Right ventricle myocardium superior (tissue), 1 donor: ENCODE data around the gene PTPRR. TPM values are rescaled to one million over a fixed set of nuclear protein-coding genes. Genes with fewer than 3 reads are reported as not detected.
A peak's percentile ranks its signal among the peaks of the same experiment; 100 is the strongest.

Experiments
- ATAC-seq: fragments of 200-7000 bp; cut with Tn5 transposase; one replicate; pipeline ENCODE4 v1.9.1; 2020; ENCODE audit warnings: mild to moderate bottlenecking; ENCODE audit not compliant: poor library complexity
- DNase-seq: peaks from one replicate; pipeline ENCODE4 v3.0.0-alpha.2; 2020
- intact Hi-C: fragments of 100-400 bp; cut with DNase I; formaldehyde crosslinking; loops from one replicate; pipeline ENCODE4 v1.11.2; 2022
- total RNA-seq: library from RNA; stranded (reverse); fragmentation: NEBNext Ultra II Directional; extraction: Animal tissue kit (Norgen Biotek cat#: 25700); gene quantifications from one replicate; pipeline ENCODE4 v1.2.1, GENCODE V29; 2021
- donor health status: DM: no; HTN: yes; CAD: no; lungs with severe emphysema.

PTPRR gene
- total RNA-seq, 1 donor from 2014 or later: 0.19 TPM

- ATAC-seq (no peak), DNase-seq (no peak)
- intact Hi-C loops: no loop called here
Measured at GRCh38 chr12:70604662-70605061, 315.9 kb downstream of the PTPRR start.

- intact Hi-C loops: no loop called here
- DNase-seq: no peak
- ATAC-seq: no peak
Measured at GRCh38 chr12:70603044-70603443, 317.5 kb downstream of the PTPRR start.

- intact Hi-C loops: no loop called here
- ATAC-seq (no peak), DNase-seq (no peak)
Measured at GRCh38 chr12:70598467-70599193, 321.9 kb downstream of the PTPRR start.

GRCh38 chr12:70592664-70593063, 327.9 kb downstream of the PTPRR start:
- intact Hi-C loops: loop anchor here (5.0 kb wide), 1 partner anchor 130 kb away; no protein-coding TSS in a partner anchor
- ATAC-seq (no peak), DNase-seq (no peak)

- DNase-seq: no peak
- intact Hi-C loops: loop anchor here (5.0 kb wide), 1 partner anchor 132 kb away; no protein-coding TSS in a partner anchor
- ATAC-seq: no peak
Measured at GRCh38 chr12:70590549-70591226, 329.9 kb downstream of the PTPRR start.

GRCh38 chr12:70590051-70590450, 330.5 kb downstream of the PTPRR start:
- peak; percentile 80 for DNase-seq
- intact Hi-C loops: loop anchor here (5.0 kb wide), 1 partner anchor 132 kb away; no protein-coding TSS in a partner anchor
- ATAC-seq: peak; percentile 71

Other genes with a start within 250 kb of the PTPRR start
- gene TSPAN8, start 237.3 kb upstream of the PTPRR start, total RNA-seq: not detected